Activated naive CD4-positive, alpha-beta T cell treated with Interleukin-2 at 50 U/mL for 16 hours (primary cell): ENCODE data around the gene CAMK2G.

Experiments
- DNase-seq: peaks from one replicate; pipeline ENCODE4 v3.0.0-alpha.2; 2020

The CAMK2G gene

DNA sequence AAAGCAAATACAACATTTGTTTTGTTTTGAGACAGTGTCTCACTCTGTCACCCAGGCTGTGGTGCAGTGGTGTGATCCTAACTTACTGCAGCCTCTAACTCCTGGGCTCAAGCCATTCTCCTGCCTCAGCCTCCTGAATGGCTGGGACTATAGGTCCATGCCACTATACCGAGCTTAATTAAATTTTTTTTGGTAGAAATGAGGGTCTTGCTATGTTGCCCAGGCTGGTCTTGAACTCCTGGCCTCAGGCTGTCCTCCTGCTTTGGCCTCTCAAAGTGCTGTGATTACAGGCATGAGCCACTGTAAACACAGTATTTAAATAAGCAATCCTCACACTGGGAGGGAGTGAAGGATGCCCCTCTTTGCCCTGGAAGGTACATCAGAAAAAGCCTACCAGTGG is 4.0 kb upstream of the CAMK2G start:
- no peak for DNase-seq

DNA sequence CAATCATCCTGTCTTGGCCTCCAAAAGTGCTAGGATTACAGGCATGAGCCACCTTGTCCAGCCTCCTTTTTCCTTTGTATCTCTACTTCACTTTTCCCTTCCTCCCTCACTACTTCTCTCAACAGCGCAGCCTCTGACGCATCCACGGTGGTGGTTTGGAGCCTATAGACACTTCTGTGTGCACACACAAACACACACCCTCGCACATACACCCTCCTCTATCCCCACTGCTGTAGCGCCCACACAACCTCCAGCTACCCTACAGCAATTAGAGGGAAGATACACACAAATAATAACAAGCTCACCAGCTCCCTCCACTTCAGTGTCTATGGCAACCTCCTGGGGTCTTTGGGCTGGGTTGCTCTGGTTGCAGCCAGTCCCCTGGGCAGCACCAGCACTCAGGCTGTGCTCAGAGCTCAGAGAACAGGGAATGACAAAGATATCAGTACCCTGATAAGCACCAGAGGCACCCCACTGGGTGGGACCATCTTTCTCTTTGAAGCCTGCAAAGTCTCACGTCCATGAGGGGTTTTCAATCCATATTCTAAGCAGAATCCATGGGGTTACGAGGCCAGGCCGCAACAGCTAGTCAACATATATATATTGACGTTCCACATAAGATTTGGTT is 3.3 kb upstream of the CAMK2G start:
- DNase-seq: no peak

GRCh38 chr10:73876971-73877370 is 2.6 kb upstream of the CAMK2G start:
- DNase-seq: no peak

- DNase-seq: no peak
Measured at GRCh38 chr10:73876566-73876965, 2.2 kb upstream of the CAMK2G start.

GRCh38 chr10:73876157-73876556 is 1.8 kb upstream of the CAMK2G start:
- no peak for DNase-seq

GRCh38 chr10:73875139-73875475 is 752 bp upstream of the CAMK2G start:
- no peak for DNase-seq

GRCh38 chr10:73873838-73874215 is 528 bp downstream of the CAMK2G start:
- peak; percentile 24 for DNase-seq

- no peak for DNase-seq
Measured at GRCh38 chr10:73873142-73873837, 1.1 kb downstream of the CAMK2G start.

GRCh38 chr10:73872190-73872710 is 2.1 kb downstream of the CAMK2G start:
- DNase-seq: no peak

GRCh38 chr10:73871295-73872189 is 2.8 kb downstream of the CAMK2G start:
- no peak for DNase-seq

DNA sequence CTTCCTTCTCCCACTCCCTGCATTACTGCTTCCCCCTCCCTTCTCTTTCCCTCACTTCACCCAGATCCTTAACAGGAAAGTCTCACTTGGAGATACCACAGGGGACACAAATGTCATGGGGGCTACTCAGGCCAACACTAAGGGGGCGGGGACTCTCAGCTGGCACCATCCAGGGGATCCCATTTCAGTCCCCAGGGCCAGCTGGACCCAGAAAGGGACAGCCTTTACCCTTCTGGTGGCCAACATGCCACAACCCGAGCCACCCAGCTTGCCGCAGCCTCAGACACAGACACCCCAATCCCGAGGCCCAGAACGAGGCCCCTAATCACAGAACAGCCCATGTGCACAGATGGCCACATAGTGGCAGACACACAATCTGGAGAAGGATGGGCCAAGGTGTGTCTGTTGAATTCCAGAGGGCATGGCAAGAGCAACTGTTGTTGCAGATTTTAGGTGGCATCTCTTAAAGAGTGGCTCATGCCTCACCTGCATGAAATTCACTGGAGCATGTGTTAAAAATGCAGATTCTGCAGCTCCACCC is 5.6 kb downstream of the CAMK2G start:
- no peak for DNase-seq

GRCh38 chr10:73867871-73868631 is 6.3 kb downstream of the CAMK2G start:
- DNase-seq: no peak

DNA sequence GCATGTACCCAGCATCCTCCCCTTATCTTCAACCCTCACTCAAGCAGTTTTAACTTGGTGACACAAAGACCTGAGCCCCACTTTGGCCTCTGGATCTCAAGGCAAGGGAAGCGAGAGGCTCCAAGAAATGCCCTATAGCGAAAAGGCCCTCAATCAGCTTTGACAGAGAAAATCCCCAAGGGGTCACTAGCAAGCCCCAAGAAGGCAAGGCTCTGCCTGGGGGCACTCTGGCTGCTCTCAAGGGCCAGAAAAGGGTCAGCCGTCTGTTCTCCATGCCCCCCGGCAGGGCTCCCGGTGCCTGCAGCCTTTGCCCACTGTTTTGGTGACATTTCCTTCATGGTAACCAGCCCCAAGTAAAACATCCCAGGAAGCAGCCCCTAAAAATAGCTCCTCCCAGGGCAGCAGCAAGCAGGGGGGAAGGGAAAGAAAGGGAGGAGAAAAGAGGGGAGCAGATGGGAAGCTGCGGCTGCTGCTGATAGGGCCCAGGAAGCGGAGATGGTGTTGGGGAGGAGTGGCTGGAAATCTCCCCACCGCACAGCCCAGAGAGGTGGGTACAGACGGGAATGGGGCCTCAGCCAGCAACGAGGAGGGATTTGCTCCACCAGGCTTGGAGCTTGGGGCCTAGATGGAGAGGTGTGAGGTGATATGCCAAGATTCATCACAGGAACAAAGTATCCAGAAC is 7.1 kb downstream of the CAMK2G start:
- DNase-seq: no peak

- no peak for DNase-seq
Measured at GRCh38 chr10:73866621-73867020, 7.7 kb downstream of the CAMK2G start.

GRCh38 chr10:73865459-73866442 is 8.6 kb downstream of the CAMK2G start:
- DNase-seq: peak; percentile 44

- DNase-seq: no peak
Measured at GRCh38 chr10:73865107-73865458, 9.3 kb downstream of the CAMK2G start.

GRCh38 chr10:73864229-73864628 is 10.1 kb downstream of the CAMK2G start:
- no peak for DNase-seq

DNA sequence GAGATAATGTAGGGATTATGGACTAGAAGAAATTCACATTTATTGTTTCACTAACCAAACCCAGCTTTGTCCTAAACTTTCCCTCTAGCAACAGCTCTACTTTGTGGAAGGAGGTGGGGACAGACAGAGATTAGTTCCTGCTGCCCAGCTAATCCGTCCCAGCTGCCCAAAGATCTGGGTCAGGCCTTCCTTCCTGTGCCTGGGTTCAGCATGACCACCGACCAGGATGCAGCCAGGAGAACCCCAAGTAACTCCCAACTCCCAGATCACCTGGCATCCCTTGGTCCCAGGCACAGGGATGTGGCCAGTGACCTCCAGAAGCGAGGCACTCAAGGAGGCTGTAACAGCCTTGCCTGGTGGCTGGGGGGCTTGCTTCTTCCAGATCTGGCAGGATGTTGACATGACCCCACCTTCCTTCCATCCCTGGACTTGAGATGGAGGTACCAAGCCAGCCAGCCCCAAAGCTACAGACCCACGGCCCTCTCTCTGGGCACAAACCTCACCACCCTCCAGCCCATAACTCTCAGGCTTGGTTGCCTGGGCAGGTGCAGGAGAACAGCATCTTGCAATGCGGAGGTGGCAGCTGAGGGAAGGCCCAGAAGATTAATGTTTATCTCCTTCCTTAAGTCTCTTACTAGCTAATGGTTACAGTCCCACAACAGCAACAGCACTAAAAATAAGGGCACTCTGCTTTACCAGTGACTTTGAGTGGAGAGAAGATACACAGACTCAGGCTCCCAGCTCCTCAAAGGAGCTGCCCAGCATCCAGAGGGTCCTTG is 11.1 kb downstream of the CAMK2G start:
- DNase-seq: no peak

GRCh38 chr10:73862011-73862410 is 12.3 kb downstream of the CAMK2G start:
- no peak for DNase-seq
